Neural cell (in vitro differentiated cells): ENCODE data around the gene RHOT2.

Experiments used
- EP300 ChIP-seq: fragments of 450-650 bp; conservative IDR thresholded peaks from 2 replicates; pipeline ENCODE4 v1.6.1; 2014; ENCODE audit warnings: antibody characterized with exemption, mild to moderate bottlenecking, moderate library complexity; ENCODE audit not compliant: poor library complexity, severe bottlenecking
- EZH2 ChIP-seq: fragments of 200-600, 300-800 bp; shearing (Covaris generic), sonication (generic); IDR thresholded peaks from 2 replicates; pipeline ENCODE4 v1.6.1; 2014; ENCODE audit warnings: antibody characterized with exemption, low read length, borderline replicate concordance, mild to moderate bottlenecking; ENCODE audit not compliant: insufficient read depth, poor library complexity, severe bottlenecking
- MXI1 ChIP-seq: fragments of 450-650 bp; conservative IDR thresholded peaks from 2 replicates; pipeline ENCODE4 v1.6.1; 2014; ENCODE audit warnings: antibody characterized with exemption, mild to moderate bottlenecking; ENCODE audit not compliant: poor library complexity, severe bottlenecking
- POLR2AphosphoS5 ChIP-seq: IDR thresholded peaks from 2 replicates; pipeline ENCODE4 v1.6.1; 2012
- RAD21 ChIP-seq: fragments of 450-650 bp; conservative IDR thresholded peaks from 2 replicates; pipeline ENCODE4 v1.6.1; 2014; ENCODE audit warnings: antibody characterized with exemption, mild to moderate bottlenecking, moderate library complexity
- SMC3 ChIP-seq: fragments of 450-650 bp; conservative IDR thresholded peaks from 2 replicates; pipeline ENCODE4 v1.6.1; 2014; ENCODE audit warnings: antibody characterized with exemption, mild to moderate bottlenecking, moderate library complexity; ENCODE audit not compliant: poor library complexity
- TF ChIP-seq, protein P1 (sequence below): fragments of 450-650 bp; IDR thresholded peaks from 2 replicates; pipeline ENCODE4 v1.5.1; 2014; ENCODE audit warnings: antibody characterized with exemption, mild to moderate bottlenecking, moderate library complexity; ENCODE audit not compliant: poor library complexity, severe bottlenecking
- TF ChIP-seq, protein P2 (sequence below): IDR thresholded peaks from 2 replicates; pipeline ENCODE4 v1.6.1; 2012; ENCODE audit warnings: borderline replicate concordance

DNA sequence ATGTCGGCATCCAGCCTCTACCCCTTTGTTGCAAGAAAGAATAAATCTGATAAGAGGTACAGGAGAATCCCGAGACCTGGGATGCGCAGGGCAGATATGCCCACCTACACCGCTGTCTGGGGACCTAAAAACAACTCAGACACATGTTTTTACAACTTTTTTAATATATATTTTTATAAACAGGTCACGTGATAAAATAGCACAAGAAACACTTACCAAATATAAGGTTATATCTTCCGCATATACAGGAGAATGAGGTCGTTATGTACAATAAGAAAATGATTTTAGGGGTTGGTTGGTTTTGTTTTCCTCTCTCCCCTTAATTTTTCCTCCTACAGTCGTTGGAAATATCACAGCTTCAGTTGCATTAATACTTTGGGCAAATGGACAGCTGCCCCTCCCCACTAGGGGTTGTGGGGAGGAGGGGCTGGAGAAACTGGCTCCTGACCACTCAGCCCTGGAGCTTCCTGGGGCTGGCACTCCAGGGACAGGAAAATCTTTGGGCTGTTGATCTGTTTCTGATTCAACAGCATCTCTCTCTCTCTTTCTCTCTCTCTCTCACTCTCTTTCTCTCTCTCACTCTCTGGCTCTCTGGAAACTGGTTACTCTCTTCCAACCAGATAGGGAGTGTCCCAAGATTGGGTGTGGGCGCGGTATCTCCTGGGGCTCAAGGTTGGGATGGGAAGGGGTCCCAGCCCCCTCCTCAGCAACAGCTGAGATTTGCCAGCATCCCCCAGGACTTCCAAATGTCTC, 24.6 kb downstream of the RHOT2 start:
- no peak for TF ChIP-seq POLR2AphosphoS5
- TF ChIP-seq RAD21, result no peak
- TF ChIP-seq, protein P1, sequence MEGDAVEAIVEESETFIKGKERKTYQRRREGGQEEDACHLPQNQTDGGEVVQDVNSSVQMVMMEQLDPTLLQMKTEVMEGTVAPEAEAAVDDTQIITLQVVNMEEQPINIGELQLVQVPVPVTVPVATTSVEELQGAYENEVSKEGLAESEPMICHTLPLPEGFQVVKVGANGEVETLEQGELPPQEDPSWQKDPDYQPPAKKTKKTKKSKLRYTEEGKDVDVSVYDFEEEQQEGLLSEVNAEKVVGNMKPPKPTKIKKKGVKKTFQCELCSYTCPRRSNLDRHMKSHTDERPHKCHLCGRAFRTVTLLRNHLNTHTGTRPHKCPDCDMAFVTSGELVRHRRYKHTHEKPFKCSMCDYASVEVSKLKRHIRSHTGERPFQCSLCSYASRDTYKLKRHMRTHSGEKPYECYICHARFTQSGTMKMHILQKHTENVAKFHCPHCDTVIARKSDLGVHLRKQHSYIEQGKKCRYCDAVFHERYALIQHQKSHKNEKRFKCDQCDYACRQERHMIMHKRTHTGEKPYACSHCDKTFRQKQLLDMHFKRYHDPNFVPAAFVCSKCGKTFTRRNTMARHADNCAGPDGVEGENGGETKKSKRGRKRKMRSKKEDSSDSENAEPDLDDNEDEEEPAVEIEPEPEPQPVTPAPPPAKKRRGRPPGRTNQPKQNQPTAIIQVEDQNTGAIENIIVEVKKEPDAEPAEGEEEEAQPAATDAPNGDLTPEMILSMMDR, result no peak
- no peak for TF ChIP-seq EP300
- no peak for TF ChIP-seq MXI1
- no peak for TF ChIP-seq EZH2
- TF ChIP-seq, protein P2, sequence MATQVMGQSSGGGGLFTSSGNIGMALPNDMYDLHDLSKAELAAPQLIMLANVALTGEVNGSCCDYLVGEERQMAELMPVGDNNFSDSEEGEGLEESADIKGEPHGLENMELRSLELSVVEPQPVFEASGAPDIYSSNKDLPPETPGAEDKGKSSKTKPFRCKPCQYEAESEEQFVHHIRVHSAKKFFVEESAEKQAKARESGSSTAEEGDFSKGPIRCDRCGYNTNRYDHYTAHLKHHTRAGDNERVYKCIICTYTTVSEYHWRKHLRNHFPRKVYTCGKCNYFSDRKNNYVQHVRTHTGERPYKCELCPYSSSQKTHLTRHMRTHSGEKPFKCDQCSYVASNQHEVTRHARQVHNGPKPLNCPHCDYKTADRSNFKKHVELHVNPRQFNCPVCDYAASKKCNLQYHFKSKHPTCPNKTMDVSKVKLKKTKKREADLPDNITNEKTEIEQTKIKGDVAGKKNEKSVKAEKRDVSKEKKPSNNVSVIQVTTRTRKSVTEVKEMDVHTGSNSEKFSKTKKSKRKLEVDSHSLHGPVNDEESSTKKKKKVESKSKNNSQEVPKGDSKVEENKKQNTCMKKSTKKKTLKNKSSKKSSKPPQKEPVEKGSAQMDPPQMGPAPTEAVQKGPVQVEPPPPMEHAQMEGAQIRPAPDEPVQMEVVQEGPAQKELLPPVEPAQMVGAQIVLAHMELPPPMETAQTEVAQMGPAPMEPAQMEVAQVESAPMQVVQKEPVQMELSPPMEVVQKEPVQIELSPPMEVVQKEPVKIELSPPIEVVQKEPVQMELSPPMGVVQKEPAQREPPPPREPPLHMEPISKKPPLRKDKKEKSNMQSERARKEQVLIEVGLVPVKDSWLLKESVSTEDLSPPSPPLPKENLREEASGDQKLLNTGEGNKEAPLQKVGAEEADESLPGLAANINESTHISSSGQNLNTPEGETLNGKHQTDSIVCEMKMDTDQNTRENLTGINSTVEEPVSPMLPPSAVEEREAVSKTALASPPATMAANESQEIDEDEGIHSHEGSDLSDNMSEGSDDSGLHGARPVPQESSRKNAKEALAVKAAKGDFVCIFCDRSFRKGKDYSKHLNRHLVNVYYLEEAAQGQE, result no peak
- no peak for TF ChIP-seq SMC3
